Erythroblast (primary cell): ENCODE data around the gene DNAJB8.

Source experiments
- GATA1 ChIP-seq: IDR thresholded peaks from 2 replicates; pipeline ENCODE4 v1.6.1; 2011; ENCODE audit warnings: low read depth, mild to moderate bottlenecking, control low read depth, low read length, moderate library complexity
- POLR2A ChIP-seq: IDR thresholded peaks from 2 replicates; pipeline ENCODE4 v1.6.1; 2011; ENCODE audit warnings: mild to moderate bottlenecking, low read length

DNA sequence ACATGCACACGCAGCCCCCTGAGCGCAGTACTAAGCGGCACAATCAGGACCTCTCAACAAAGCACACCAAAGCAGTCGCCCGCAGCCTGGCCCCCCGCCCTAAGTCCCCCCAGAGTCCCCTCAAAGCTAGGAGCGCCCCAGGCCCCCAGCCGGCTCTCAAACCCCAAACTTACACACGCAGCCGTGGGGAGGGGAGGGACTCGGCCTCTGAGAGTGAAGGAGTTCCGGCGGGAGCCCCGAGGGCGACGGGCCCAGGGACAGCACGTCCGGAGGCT, 20.8 kb upstream of the DNAJB8 start:
- TF ChIP-seq POLR2A (no peak), GATA1 (no peak)
